Type B pancreatic cell (in vitro differentiated cells): ENCODE data around the gene PARVA. TPM values are rescaled to one million over a fixed set of nuclear protein-coding genes. Genes with fewer than 3 reads are reported as not detected.

Experiments
- DNase-seq: peaks from one replicate; pipeline ENCODE4 v3.0.0; 2021; ENCODE audit warnings: mixed read lengths; ENCODE audit not compliant: unreplicated experiment; ENCODE audit errors: extremely low spot score
- H3K27ac Mint-ChIP-seq: 2 replicates; pipeline ENCODE4 v1.8.0; 2021; ENCODE audit warnings: mild to moderate bottlenecking, mixed read lengths
- H3K27me3 Mint-ChIP-seq: 2 replicates; pipeline ENCODE4 v1.8.0; 2021; ENCODE audit warnings: mixed read lengths
- H3K36me3 Mint-ChIP-seq: 2 replicates; pipeline ENCODE4 v1.8.0; 2021; ENCODE audit warnings: mixed read lengths
- H3K4me1 Mint-ChIP-seq: one replicate; pipeline ENCODE4 v1.8.0; 2021; ENCODE audit warnings: mixed read lengths; ENCODE audit not compliant: unreplicated experiment
- H3K4me3 Mint-ChIP-seq: 2 replicates; pipeline ENCODE4 v1.8.0; 2021; ENCODE audit warnings: mild to moderate bottlenecking, mixed read lengths
- H3K9me3 Mint-ChIP-seq: 2 replicates; pipeline ENCODE4 v1.8.0; 2021; ENCODE audit warnings: mixed read lengths
- CTCF ChIP-seq: fragments of 200-600 bp; sonication (generic); conservative IDR thresholded peaks from 2 replicates; pipeline ENCODE4 v1.5.0; 2021; ENCODE audit warnings: antibody characterized with exemption, mild to moderate bottlenecking
- total RNA-seq: library from RNA; stranded (reverse); gene quantifications from 2 replicates; pipeline ENCODE4 v1.2.1, GENCODE V29; 2021; ENCODE audit warnings: low replicate concordance

Gene PARVA
- total RNA-seq, 1 donor from 2014 or later: 49.4 TPM

GRCh38 chr11:12358302-12359188 lies 18.8 kb upstream of the PARVA start:
- Mint-ChIP-seq H3K36me3 (no peaks in the 10 kb centered on the region), H3K4me3 (no peak overlapping the region), H3K27ac (no peak overlapping the region), H3K27me3 (no peaks in the 10 kb centered on the region), H3K9me3 (no peaks in the 10 kb centered on the region), H3K4me1 (peaks cover 32% of the 10 kb centered on the region)
- TF ChIP-seq CTCF: no peak
- DNase-seq: no peak

GRCh38 chr11:12359761-12360160 lies 17.6 kb upstream of the PARVA start:
- no peak for DNase-seq
- no peaks in the 10 kb centered on the region for H3K9me3 Mint-ChIP-seq
- no peaks in the 10 kb centered on the region for H3K27me3 Mint-ChIP-seq

GRCh38 chr11:12361682-12362081 lies 15.7 kb upstream of the PARVA start:
- Mint-ChIP-seq H3K4me1 (peaks cover 32% of the 10 kb centered on the region), H3K9me3 (no peaks in the 10 kb centered on the region)

More at GRCh38 chr11:12359761-12360160, 17.6 kb upstream of the PARVA start:
- TF ChIP-seq CTCF: no peak
- Mint-ChIP-seq H3K36me3 (no peaks in the 10 kb centered on the region), H3K4me3 (no peak overlapping the region), H3K4me1 (peaks cover 37% of the 10 kb centered on the region), H3K27ac (no peak overlapping the region)

GRCh38 chr11:12362857-12363256 lies 14.5 kb upstream of the PARVA start:
- Mint-ChIP-seq H3K27ac (no peak overlapping the region), H3K9me3 (no peaks in the 10 kb centered on the region), H3K4me1 (peaks cover 32% of the 10 kb centered on the region), H3K36me3 (no peaks in the 10 kb centered on the region), H3K4me3 (no peak overlapping the region), H3K27me3 (no peaks in the 10 kb centered on the region)
- no peak for DNase-seq
- TF ChIP-seq CTCF: no peak

More at GRCh38 chr11:12361682-12362081, 15.7 kb upstream of the PARVA start:
- no peak for TF ChIP-seq CTCF
- Mint-ChIP-seq H3K27ac (no peak overlapping the region), H3K4me3 (no peak overlapping the region), H3K27me3 (no peaks in the 10 kb centered on the region), H3K36me3 (no peaks in the 10 kb centered on the region)
- DNase-seq: no peak

- TF ChIP-seq CTCF: no peak
- H3K27ac Mint-ChIP-seq: no peak overlapping the region
These were observed 14.0 kb upstream of the PARVA start for GRCh38 chr11:12363373-12363772.

More at GRCh38 chr11:12363373-12363772, 14.0 kb upstream of the PARVA start:
- Mint-ChIP-seq H3K27me3 (no peaks in the 10 kb centered on the region), H3K9me3 (no peaks in the 10 kb centered on the region), H3K36me3 (no peaks in the 10 kb centered on the region), H3K4me3 (no peak overlapping the region), H3K4me1 (peaks cover 32% of the 10 kb centered on the region)
- no peak for DNase-seq
